K562 (cell line): ENCODE measurements around the gene PRKCB. TPM values are rescaled to one million over a fixed set of nuclear protein-coding genes. Genes with fewer than 3 reads are reported as not detected.

Source experiments
- BCL6 ChIP-seq: fragments of 250-450 bp; sonication (Bioruptor Pico); IDR thresholded peaks from 2 replicates; pipeline ENCODE4 v1.4.0; 2020
- CCAR2 ChIP-seq: fragments of 200-400 bp; formaldehyde crosslinking; IDR thresholded peaks from 2 replicates; pipeline ENCODE4 v1.6.1; 2017; ENCODE audit warnings: mild to moderate bottlenecking, low read depth, low read length
- CEBPB ChIP-seq: fragments of 450-650 bp; IDR thresholded peaks from 2 replicates; pipeline ENCODE4 v1.6.1; 2016; ENCODE audit warnings: missing genetic modification characterization, missing compliant biosample characterization
- HDAC1 ChIP-seq, 2 experiments: fragments of 450-650 bp; IDR thresholded peaks; 2 replicates each; pipeline ENCODE4 v1.6.1; 2016 to 2017; ENCODE audit warnings: inconsistent platforms in 1 of 2, mild to moderate bottlenecking in 1 of 2, moderate library complexity in 1 of 2
- HDAC3 ChIP-seq: fragments of 450-650 bp; IDR thresholded peaks from 2 replicates; pipeline ENCODE4 v1.6.1; 2018; ENCODE audit warnings: borderline replicate concordance, mild to moderate bottlenecking, moderate library complexity; ENCODE audit not compliant: partially characterized antibody
- POLR2AphosphoS2 ChIP-seq: IDR thresholded peaks from 2 replicates; pipeline ENCODE4 v1.6.1; 2012; ENCODE audit warnings: low read length, improper control_type of control experiment
- POLR2G ChIP-seq: fragments of 200-400 bp; formaldehyde crosslinking; IDR thresholded peaks from 2 replicates; pipeline ENCODE4 v1.6.1; 2017; ENCODE audit warnings: low read depth, mild to moderate bottlenecking, antibody characterized with exemption, low read length, moderate library complexity
- RBM22 ChIP-seq: fragments of 200-400 bp; formaldehyde crosslinking; IDR thresholded peaks from 2 replicates; pipeline ENCODE4 v1.6.1; 2018; ENCODE audit warnings: low read length, low read depth; ENCODE audit not compliant: poor library complexity, severe bottlenecking
- SRSF9 ChIP-seq: fragments of 200-400 bp; formaldehyde crosslinking; IDR thresholded peaks from 2 replicates; pipeline ENCODE4 v1.6.1; 2017; ENCODE audit warnings: low read depth, low read length, borderline replicate concordance
- U2AF1 ChIP-seq: fragments of 200-400 bp; formaldehyde crosslinking; optimal IDR thresholded peaks from 2 replicates; pipeline ENCODE3; 2017; ENCODE audit warnings: mild to moderate bottlenecking, low read depth, low read length, moderate library complexity
- polyA plus RNA-seq, 8 experiments: library from polyadenylated mRNA; depleted of rRNA in 4 of 8; stranded (reverse) in 5 of 8; unstranded in 3 of 8; fragments of >200 nt; fragmentation: Nextera tagmentation in 2 of 8; fragmentation: Illumina TruSeq in 1 of 8; extraction: Ambion mirVana in 2 of 8; extraction: Trizol in 1 of 8; gene quantifications; 2 replicates each; pipeline versions ENCODE4 v1.2.1 to v1.2.3, GENCODE V29; 2011 to 2014; ENCODE audit warnings: inconsistent platforms in 1 of 8, missing spikeins in 1 of 8
- total RNA-seq, 7 experiments: library from RNA; depleted of rRNA in 6 of 7; stranded (reverse); fragments of >200 nt in 6 of 7; fragmentation: Illumina TruSeq in 2 of 7; extraction: Trizol in 2 of 7; gene quantifications; 2 replicates each; pipeline versions ENCODE4 v1.2.1 to v1.2.3, GENCODE V29; 2011 to 2021; ENCODE audit warnings: low replicate concordance in 1 of 7
- TF ChIP-seq, protein P1 (sequence below): fragments of 450-650 bp; IDR thresholded peaks from 2 replicates; pipeline ENCODE4 v1.6.1; 2016; ENCODE audit warnings: mild to moderate bottlenecking

The PRKCB gene
- total and polyA plus RNA-seq, 9 of the 15 experiments (the other 6 are each of a cell fraction or from before 2014, with no cell fraction given): 49.9 to 276 (median 148) TPM

DNA sequence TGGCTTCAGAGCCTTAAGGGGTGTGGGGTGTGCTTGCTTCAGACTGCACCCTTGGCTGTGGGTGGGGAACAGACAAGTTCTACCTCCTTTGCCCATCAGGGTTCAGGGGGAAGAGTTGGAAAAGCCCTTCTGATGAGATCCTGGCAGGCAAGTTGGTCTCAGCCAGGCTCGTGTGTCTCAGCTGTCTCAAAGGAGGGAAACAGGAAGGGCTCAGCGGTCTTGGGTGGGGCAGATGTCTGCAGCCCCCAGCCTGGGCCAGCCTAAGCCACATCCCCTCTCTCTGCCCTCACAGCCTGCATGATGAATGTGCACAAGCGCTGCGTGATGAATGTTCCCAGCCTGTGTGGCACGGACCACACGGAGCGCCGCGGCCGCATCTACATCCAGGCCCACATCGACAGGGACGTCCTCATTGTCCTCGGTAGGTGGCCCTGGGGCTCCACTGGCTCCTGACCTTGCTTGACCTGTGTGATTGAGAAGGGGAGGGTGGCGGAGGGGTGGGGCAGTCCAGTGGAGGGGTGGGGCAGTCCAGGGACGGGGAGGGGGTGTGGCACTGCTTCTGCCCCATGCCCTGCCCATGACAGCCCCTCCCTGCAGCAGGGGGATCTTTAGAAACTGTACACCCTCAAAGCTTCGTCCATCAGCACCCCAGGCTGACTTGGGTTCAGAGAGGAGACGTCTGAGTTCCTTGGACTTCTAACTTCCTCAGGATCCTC is 199.5 kb downstream of the PRKCB start (continued):
- TF ChIP-seq, protein P1, sequence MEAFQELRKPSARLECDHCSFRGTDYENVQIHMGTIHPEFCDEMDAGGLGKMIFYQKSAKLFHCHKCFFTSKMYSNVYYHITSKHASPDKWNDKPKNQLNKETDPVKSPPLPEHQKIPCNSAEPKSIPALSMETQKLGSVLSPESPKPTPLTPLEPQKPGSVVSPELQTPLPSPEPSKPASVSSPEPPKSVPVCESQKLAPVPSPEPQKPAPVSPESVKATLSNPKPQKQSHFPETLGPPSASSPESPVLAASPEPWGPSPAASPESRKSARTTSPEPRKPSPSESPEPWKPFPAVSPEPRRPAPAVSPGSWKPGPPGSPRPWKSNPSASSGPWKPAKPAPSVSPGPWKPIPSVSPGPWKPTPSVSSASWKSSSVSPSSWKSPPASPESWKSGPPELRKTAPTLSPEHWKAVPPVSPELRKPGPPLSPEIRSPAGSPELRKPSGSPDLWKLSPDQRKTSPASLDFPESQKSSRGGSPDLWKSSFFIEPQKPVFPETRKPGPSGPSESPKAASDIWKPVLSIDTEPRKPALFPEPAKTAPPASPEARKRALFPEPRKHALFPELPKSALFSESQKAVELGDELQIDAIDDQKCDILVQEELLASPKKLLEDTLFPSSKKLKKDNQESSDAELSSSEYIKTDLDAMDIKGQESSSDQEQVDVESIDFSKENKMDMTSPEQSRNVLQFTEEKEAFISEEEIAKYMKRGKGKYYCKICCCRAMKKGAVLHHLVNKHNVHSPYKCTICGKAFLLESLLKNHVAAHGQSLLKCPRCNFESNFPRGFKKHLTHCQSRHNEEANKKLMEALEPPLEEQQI: no peak
- TF ChIP-seq HDAC1 (IDR thresholded peaks at IDR 0.05) (no peak), HDAC3 (no peak), POLR2G (peak; percentile 65), RBM22 (peak; percentile 94), CEBPB (no peak), POLR2AphosphoS2 (peak; percentile 77; the same call in 1 of the 2 replicates), U2AF1 (no peak), SRSF9 (no peak), BCL6 (CRISPR knock-in tag) (no peak), CCAR2 (no peak)
